NCI-H2196 (cell line): ENCODE results near the gene CHCHD3.

Experiments used
- DNase-seq: peaks from one replicate; lab custom pipeline; 2025; ENCODE audit not compliant: unreplicated experiment; lab: John Stamatoyannopoulos, UW

CHCHD3 gene

DNA sequence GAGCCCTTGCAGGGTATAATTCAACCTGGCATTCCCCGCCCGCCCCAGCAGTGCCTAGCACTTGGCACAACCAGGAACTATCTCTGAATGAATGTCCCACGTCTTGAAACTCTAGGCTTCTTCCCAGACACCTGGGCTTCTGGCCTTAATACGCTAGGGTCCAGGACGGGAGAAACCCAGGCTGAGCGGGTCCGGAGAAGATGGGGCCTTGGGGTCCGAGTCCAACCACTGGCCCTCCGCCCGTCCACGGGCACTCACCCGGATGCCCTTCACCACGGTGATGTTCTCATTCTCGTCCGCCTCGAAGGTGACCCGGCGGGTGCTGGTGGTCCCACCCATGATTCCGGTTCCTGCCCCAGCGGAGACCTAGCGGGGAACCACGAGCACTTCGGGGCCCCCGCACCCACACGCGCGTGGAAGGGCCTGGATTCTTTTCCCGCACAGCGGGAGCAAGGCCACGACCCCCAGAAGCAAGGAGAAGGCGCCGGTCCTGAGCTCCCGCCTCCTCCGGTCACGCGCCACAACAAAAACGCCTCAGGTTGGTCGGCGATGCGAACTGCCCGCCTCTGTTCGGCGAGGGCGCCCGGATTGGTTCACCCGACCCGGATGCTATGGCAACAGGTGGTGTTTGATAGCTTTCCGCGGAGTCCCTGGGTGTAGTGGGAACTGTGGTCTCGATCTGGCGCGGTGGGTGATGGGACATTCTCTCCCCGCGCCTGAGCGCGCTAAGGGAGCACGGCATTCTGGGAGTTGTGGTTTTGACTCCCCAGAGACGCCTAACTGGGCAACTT lies at the start of gene CHCHD3:
Gene CHCHD3, minus strand, starts transcription at position 492 of the 791 bp plus-strand sequence. Its CDS starts 153 bp downstream, at position 339.
- peak; percentile 98 for DNase-seq

DNA sequence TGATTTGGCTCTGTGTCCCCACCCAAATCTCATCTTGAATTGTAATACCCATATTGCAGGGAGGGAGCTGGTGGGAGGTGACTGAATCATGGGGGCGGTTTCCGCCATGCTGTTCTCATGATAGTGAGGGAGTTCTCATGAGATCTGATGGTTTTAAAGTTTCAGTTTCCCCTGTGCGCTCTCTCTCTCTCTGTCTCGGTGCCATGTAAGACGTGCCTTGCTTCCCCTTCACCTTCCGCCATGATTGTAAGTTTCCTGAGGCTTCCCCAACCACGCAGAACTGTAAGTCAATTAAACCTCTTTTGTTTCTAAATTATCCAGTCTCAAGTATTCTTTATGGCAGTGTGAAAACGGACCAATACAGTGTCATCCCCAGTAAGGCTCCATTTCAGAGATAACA lies 48.3 kb upstream of the CHCHD3 start:
- DNase-seq: no peak

DNA sequence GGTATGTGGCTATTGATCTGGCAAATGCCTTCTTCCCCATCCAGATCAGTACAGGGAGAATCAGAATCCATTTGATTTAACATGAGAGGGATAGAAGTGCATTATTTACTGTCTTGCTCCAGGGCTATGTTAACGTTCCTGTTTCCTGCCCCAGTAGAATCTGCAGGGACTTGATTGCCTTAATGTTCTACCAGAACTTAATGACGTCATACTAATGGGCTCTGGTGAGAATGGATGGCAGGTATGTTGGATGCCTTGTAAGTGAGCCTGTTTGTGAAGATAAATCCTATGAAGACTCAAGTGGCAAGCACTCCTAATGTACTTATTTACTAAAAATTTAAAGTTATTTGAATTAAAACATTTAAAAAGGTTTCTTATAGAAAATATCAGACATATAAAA lies 44.5 kb upstream of the CHCHD3 start:
- no peak for DNase-seq

DNA sequence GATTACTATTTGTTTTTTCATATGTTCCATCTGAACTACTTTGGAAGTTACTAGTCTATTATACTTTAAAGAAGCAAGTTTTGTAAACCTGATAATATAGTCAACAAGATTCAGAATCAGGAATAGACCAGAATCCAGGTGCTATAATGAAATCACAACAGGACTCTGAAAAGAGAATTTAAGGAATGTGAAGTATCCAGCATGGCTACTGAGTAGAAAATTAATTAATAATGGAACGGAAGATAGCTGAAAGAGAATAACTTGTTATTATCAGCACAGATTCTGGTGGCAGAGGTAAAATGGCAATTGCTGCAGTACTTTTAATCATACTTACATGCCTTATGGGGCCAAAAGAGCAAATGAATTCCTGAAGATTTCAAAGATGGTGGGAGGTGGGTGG lies 43.1 kb upstream of the CHCHD3 start:
- no peak for DNase-seq

DNA sequence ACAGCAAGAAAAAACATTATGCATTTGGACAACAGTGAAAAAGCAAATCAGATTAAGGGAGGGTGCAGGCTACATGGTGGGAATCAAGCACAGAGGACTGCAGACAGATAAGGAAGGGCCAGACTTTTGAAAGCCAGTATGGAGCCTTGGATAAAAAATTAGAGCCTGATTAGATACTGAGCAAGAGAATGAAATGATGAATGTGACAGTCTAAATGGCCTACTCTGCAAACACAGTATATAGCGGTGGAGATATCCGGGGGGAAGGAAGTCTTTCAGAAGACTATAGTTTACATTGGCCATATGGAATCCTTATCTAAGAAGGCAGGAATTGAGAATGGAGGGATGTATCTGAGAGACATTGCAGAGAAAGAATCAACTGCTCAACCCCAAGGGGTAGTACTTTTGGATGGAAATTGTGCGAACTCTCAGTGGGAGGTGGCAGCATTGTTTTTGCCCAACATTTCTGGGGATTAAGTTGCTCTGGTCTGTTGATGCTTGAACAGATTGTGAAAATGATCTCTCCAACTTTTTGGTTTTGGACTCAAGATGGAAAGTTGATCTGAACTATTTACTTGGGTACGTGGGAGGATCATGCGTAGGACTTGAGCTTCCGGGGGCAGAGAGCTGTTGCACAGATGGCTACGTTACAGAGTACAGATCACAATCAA lies 39.4 kb upstream of the CHCHD3 start:
- no peak for DNase-seq

DNA sequence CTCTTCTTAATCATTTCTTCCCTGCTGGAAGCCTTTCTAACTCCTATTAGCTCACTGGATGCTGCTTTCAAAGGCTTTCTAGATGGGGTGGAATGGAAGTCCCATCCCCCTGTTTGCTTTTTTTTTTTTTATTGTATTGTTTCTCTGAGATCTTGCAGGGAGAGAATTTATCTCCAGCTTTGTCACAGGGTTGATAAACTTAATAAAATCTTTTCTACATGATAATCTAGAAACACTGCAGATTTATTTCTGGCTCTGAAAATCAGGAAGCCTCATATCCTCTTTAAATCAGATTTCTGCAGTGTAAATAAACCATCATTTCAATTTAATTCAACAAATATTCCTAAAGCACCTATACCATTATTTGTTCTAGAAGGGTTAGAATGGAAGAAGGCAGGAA lies 37.2 kb upstream of the CHCHD3 start:
- DNase-seq: no peak

DNA sequence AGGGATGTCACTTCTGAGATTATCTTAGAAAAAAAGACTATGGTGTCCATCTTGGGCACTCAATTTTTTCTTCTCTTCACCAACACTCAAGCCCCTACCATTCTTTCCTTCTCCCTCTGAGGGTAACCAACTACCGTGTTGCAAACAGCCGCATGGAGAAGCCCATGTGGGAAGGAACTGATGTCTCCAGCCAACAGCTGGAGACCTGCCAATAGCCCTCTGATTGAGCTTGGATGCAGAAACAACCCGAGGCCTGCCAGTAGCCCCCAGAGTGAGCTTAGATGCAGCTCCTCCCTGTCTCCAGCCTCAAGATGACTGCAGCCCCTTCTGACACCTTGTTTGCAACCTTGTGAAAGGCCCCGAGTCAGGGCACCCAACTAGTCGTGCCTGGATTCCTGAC lies 36.4 kb upstream of the CHCHD3 start:
- DNase-seq: no peak

DNA sequence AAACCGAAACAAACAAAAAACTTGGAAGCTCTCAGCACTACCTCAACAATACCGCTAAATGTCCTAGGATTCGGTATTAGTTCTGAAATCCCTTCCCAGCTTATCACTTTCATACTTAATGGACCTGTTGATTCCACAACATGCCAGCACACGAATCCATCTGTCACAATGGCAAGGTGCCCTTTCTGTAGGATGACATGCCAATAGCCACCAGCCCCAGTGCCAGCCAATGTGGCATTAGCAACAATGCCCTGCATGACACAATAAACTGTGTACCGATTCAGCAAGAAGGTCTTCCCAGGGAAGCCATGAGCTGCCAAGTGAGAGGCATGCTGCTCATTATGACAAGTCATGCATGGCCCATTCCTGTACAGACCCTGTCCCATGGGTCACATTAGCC lies 35.6 kb upstream of the CHCHD3 start:
- DNase-seq: no peak

DNA sequence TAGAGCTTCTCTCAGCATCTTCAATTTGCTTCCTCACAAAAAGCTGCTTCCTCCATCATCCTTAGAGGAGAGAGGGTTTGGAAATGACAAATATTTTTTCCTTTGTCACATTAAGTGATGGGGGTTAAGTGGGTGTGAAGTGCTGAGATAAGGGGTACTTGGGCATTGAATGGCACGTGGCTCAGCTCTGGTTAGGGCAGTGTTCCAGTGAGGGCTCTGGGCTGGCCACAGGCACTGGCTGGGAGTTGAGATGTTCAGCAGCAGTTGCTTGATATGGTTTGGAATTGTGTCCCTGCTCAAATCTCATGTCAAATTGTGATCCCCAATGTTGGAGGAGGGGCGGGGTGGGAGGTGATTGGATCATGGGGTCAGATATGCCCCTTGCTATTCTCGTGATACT lies 33.7 kb upstream of the CHCHD3 start:
- no peak for DNase-seq

DNA sequence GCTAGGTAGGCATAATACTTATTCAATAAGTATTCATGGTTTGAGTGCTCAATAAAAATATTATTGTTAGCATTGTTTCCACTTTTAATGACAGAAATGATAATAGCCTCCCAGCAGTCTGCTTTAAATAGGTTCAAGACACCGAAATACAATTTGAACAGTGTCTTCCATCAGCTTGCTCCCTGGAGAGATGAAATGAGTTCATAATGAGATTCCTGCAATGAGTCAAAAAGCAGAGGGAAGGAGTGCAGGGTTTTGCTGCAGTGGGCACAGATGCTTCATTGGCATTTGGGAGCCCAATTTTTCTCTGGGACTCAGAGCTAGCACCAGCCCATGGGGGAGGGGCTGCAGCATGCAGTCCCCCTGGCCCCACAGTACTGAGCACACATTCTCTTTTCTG lies 32.6 kb upstream of the CHCHD3 start:
- no peak for DNase-seq

DNA sequence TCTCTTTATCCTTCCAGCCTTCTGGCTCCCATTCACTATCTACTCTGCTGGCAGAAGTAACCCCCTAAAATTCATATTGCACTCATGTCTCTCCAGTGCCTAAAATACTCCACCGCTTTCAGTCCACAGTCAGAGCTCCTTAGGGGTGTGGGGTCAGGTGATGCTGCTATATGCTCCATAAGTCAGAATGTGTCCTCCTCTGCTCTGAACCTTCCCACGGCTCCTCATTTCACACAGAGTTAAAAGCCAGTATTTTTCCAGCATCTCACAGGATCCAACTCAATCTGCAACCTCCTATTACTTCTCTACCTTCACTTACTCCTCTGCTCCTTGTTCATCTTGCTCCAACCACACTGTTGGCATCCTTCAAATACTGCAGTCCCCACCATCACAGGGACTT lies 31.1 kb upstream of the CHCHD3 start:
- DNase-seq: no peak

DNA sequence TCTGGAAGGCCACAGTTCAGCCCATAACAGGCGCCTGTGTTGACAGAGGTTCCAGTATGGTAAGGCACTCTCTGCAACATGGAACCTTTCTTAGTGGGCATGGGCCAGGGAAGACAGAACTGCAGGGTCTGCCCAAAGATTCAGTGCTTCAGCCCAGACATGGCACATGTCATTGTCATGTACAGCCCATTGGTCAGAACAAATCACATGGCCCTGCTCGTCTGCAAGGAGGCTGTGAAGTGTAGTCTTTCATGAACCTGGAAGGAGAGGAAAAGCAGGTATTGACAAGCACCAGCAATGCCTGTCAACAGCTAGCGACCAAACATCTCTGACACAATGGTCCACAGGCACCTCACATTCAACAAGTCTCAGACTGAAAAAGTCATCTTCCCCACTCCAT lies 30.4 kb upstream of the CHCHD3 start:
- no peak for DNase-seq

DNA sequence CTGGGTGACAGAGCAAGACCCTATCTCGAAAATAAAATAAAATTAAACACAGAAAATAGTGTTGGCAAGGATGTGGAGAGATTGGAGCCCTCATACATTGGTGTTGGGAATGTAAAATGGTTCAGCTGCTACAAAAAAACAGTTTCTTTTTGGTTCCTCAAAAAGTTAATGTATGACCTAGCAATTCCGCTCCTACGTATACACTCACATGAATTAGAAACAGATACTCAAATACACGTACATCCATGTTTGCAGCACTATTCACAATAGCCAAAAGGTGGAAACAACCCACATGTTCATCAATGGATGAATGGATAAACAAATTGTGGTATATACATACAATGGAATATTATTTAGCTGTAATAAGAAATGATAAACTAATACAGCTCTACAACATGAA lies 28.4 kb upstream of the CHCHD3 start:
- no peak for DNase-seq

DNA sequence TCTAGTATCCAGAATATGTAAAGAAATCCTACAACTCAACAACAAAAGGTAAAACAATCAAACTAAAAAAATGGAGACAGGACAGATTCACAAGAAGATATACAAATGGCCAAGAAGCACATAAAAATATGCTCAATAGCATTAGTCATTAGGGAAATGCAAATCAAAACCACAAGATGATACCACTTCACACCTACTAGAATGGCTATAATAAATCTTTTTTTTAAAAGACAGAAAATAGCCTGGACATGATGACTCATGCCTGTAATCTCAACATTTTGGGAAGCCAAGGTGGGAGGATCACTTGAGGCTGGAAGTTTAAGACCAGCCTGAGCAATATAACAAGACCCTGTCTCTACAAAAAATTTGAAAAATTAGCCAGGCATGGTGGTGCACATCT lies 27.9 kb upstream of the CHCHD3 start:
- DNase-seq: no peak

DNA sequence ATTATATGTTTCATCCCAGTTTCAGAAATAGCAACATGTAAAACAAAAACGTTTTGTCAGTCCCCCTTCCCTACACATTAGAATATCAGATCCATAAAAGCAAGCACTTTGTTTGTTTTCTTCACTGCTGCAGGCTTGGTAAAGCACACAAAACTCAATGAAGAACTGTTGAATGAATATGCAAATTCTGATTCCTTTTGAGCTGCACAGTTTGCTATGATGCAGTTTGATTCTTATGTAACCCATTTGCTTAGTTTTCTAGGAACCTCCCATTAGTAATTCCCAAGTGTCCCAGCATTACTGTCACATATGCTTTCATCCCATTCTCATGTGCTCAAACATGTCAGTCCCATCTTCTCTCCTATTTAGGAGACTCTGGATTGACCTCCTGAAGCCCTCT lies 26.1 kb upstream of the CHCHD3 start:
- DNase-seq: no peak

DNA sequence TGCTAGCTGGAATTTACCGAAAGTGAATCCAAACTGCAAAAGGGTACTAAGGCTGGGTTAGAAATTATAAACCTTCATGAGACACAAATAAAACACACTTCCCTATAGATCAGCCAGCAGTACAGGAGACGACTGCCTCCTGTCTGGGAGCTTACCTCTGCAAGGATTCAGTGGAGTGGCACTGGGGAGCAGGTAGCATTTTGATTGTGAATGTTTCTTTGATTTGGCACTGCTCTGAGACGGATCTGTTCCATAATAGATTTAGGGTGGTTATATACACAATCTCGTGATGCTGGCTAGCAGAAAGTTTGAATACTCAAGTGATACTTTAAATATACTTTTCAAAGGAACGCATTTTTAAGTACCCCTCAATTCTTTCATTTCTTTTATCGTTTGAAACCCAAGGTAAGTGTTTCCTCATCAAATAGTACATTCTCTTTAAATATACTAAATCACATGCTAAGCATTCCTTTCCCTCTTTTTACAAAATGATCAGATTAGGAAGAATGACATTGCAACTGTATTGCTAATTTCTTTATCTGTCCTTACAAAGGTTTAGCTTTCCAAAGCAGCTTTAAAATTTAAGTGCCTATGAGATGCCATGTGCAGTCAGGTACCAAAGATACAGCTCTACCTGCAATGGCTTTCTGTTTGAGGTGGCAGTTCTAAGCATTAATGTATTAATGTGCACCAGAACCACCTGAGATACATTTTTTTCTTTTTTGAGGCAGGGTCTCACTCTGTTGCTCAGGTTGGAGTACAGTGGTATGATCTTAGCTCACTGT lies 20.6 kb upstream of the CHCHD3 start:
- no peak for DNase-seq

DNA sequence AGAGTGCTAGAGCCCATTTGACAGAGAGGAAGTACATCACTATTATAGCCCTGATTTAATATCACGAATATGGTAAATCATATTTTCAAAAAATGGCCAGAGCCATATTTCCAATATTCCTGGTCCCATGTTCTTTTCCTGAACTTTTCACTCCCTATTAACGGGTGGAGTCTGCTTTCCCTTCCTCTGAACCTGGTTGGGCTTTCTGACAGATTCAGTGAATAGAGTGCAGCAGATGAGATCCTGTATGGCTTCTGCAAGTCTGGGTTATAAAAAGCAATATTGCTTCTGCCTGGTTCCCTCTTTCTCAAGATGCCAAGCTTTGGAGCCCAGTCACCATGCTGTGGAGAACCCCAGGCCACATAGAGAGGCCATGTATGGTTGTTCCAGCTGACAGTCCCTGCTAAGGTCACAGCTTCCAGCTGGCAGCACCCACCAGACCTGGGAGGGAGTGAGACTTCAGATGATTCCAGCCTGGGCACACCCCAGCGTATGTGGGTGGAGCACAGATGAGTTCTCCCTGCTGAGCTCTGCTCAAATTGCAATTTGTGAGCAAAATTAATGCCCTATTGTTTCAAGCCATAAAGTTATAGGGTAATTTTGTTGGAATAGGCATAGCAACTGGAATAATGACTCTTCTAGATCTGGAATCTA lies 17.9 kb upstream of the CHCHD3 start:
- DNase-seq: no peak

DNA sequence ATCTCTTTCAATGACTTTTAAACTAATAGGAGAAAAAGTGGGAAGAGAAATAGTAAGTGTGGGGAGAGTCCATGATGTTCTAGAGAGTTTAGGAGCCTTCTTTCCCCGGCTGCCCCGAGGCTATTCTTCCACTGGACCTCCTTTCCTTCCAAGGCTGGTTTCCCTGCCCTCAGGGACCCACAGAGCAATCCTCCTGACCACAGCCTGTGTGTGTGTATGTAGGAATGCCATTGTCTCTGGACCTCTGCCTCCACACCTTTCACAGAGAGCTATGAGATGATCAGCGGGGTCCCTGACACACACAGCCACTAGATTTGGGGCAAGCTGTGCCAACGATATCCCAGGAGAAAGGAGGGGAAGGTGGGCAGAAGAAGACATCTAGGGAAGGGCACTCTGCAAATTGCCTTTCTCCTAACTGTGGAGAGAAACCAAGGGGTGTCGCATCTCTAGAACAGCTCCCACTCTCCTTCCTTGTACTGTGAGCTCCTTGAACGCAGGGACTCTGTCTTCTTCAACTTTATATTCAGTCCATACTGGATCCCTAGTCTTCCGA lies 13.3 kb upstream of the CHCHD3 start:
- no peak for DNase-seq

DNA sequence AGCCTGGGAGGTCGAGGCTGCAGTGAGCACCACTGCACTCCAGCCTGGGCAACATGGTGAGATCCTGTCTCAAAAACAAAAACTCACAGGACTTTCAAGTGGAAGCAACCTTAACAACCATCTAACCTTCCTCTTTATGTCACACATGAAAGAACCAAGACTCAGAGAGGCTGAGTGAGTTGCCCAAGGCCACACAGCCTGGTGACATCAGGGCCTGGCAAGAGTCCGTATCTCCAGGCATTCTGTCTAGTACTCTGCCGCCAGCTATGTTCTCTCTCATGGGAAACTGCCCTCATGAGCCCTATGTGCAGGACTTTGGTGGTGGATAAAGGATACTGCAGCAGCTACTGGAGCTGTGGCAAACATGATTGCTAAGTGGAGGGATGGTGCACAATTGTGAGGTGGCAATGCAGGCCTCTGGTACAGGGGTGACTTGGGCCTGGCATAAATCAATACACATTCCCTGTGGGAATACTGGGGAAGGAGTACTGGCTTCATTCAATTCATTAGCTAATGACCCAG lies 10.1 kb upstream of the CHCHD3 start:
- no peak for DNase-seq

DNA sequence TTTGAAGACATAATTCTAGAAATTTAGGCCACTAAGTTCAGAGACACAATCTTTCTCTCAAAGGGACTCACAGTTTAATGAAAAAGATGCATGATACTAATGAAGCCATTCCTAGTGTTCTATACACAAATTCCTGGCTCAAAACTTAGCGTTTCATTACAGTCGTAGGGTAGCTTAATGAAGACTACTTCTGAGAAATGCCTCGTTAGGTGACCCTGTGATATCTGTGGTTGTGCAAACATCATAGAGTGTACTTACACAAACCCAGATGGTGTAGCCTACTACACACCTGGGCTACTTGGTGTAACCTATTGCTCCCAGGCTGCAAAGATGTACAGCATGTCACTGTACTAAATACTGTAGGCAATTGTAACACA lies 488 bp upstream of the CHCHD3 start:
- no peak for DNase-seq

DNA sequence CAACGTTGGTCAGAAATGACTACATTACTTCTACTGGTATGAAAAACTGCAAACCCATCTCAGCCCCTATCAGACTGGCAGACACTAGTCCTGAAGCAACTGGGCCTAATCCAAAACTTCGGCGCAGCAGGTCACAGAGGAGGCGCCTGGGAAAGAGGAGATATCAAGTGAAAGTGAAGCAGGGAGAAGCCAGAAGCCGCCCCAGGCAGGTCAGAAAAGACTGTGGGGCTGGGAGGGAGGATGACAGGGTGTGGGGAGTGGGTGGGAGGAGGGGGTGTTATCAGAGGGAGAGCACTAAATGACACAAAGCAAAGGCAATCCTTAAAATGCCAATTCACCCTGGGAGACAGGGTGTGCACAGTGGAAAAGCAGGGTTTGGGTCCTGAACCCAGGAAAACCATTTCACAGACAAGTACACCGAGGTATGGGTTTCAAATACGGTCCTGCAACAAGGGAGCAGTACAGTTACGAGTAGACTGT lies 731 bp downstream of the CHCHD3 start:
- DNase-seq: no peak
